Activated CD8-positive, alpha-beta memory T cell treated with anti-CD3 and anti-CD28 coated beads, Interleukin-2, amount 50 U/mL, for 1 hour (primary cell): Measurements from ENCODE around the gene NUCB1.
"Not testable (repeated sequence)": the region's sequence is repeated elsewhere in the genome, so short reads cannot be mapped to it uniquely, and the experiment has no call there.

ENCODE experiments used
- DNase-seq: peaks from one replicate; pipeline ENCODE4 v3.0.0-alpha.2; 2020; ENCODE audit errors: extremely low read depth

The NUCB1 gene

DNA sequence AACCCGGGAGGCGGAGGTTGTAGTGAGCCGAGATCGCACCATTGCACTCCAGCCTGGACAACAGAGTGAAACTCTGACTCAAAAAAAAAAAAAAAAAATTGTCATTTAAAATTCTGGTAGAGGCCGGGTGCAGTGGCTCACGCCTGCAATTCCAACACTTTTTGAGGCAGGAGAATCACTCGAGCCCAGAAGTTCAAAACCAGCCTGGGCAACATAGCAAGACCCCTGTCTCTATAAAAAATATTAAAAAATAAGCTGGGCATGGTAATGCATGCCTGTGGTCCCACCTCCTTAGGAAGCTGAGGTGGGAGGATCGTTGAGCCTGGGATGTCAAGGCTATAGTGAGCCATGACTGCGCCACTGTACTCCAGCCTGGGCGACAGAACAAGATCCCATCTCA, 6.2 kb downstream of the NUCB1 start:
- no peak for DNase-seq

DNA sequence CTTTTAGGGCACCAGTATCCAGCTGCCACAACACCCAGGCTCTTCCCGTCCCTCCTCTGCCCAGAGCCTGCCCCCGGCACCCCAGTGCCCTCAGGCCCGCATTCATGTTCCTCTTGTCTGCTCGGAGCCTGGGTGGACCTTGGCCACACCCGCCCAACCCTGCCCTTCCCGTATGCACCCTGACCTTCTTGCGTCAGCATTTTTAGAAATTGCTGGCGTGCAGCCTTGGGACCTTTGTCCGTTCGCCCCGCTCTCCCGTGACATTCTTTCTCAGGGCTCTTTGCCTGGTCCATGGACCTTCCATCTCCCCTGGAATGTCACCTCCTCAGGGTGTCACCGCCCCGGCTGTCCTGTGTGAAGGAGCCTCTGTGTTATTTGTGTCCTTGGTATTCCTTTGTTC, 7.6 kb downstream of the NUCB1 start:
- no peak for DNase-seq

DNA sequence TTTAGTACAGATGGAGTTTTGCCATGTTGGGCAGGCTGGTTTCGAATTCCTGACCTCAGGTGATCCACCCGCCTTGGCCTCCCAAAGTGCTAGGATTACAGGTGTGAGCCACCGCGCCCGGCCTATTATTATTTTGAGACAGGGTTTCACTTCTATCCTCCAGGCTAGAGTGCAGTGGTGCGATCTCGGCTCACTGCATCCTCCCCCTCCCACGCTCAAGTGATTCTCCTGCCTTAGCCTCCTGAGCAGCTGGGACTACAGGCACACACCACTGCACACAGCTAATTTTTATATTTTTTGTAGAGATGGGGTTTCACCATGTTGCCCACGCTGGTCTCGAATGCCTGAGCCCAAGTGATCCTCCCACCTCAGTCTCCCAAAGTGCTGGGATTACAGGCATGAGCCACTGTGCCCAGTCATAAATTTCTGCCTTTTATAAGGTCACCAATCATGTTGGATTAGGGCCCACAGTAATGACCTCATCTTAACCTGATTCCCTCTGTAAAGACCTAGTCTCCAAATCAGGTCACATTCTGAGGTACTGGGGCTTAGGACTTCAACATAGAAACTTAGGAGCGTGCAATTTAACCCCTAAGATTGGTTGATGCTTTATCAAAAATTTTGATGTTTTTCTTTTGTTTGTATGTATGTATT, 9.4 kb downstream of the NUCB1 start:
- not testable (repeated sequence) for DNase-seq

DNA sequence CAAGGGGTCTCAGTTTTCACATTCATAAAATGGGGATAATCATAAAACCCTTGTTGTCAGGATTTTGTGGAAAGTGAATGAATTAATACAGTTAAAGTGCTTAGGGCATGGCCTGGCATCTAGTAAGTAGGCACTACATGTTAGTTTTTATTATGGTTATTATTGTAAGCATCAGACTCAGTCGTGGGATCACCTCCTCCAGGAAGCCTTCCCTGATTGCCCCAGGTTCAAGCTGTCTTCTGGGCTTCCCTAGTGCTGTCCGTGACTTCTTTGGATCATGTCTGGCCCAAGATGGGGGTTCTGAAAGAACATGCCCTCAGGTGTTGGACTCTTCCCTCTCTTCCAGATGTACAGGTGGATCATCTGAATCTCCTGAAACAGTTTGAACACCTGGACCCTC, 10.7 kb downstream of the NUCB1 start:
- no peak for DNase-seq

DNA sequence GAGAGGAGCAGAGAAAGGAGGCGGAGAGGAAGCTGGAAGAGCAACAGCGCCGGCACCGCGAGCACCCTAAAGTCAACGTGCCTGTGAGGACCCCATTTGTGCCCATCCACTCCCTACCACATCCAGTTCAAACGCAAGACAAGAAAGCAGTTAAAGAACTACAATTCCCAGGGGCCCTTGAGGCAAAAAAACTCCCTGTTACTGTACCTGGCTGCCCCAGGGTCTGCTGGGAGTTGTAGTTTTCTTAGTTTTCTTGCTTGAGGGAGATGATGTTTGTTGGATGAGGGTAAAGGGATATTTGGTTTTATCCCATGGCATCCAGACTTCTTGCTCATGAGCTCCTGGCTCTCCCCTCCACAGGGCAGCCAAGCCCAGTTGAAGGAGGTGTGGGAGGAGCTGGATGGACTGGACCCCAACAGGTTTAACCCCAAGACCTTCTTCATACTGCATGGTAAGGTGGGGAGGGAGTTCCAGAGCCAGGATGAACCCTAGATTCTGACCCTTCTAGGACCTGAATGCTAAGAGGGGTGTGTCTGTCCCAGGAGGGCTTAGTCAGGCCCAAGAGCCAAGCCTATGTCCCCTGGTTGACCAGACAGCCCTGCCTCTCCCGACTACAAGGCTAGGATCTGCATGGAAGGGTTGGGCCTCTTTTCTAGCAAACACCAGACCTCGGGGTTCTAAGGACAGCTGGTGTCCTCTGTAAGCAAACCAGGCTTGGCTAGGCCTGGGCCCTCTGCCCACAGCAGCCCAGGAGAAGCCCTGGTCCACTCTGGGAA, 13.2 kb downstream of the NUCB1 start:
- no peak for DNase-seq

DNA sequence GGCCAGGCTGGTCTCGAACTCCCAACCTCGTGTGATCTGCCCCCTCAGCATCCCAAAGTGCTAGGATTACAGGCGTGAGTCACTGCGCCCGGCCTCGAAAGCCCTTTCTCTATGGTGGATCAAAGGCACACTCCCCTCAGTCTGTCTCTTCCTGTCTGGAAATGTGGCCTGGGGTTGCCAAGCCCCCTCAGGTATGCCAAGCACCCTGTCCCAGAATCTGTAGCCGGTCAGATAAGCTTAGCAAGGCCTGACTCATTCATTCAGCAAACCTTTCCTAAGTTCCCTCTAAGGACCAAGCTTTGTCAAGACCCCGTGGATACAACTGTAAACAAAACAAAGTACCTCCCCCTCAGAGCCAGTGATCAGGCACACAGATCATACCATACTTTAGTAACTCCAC, 14.1 kb downstream of the NUCB1 start:
- no peak for DNase-seq

DNA sequence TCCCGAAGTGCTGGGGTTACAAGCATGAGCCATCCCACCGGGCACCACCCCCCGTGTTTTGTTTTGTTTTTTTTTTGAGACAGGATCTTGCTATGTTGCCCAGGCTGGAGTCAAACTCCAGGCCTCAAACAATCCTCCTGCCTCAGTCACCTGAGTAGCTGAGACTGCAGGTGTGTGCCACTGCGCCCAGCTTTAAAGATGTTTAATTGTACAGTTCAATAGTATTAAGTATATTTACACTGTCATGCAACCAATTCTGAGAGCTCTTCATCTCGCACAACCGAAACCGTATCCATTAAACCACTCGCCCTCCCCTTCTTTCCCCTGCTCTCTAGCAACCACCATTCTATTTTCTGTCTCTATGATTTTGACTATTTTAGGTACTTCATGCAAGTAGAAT, 15.6 kb downstream of the NUCB1 start:
- DNase-seq: no peak

DNA sequence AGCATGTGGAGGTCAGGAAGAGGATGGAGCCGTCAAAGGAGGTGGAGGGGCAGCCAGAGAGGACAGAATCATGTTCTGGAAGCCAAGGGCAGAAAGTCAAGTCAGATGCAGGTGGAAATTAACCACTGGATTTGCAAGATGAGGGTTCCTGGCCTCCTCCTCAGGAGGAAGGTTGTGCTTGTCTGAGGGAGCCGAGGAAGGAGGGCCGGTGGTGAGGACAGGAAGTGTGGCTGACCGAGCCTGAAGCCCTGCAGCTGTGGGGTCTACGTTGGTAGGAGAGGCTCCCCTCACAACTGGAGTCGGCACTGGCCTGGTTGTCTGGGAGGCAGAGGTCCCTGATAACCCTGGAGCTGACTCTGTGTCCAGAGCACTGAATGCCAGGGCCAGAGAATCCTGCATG, 18.0 kb downstream of the NUCB1 start:
- no peak for DNase-seq

DNA sequence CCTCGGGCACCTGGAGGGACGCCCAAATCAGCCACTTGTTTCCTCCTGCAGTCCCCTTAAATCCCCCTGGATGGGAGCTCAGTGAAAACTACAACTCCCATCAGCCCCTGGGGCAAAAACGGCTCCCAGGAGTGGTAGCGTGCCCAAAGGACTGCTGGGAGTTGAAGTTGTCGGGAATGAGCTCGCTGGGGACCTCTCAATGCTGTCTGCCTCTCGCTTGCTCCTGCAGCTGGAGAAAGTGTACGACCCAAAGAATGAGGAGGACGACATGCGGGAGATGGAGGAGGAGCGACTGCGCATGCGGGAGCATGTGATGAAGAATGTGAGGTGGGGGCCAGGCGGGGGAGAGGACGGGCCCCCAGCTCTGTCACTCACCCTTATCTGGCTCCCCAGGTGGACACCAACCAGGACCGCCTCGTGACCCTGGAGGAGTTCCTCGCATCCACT, 18.7 kb downstream of the NUCB1 start:
- DNase-seq: no peak

DNA sequence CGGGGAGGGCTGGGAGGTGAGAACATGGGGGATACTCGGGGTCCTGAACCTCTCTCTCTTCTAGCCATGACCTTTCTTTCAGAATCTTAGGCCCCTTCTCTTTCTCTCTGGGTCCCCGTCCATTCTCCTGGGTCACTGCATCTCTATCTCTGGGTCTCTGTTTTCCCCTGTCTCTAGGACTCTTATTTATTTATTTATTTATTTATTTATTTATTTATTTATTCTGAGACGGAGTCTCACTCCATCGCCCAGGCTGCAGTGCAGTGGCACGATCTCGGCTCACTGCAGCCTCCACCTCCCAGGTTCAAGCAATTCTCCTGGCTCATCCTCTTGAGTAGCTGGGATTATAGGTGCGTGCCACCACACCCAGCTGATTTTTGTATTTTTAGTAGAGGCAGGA, 19.2 kb downstream of the NUCB1 start:
- not testable (repeated sequence) for DNase-seq

DNA sequence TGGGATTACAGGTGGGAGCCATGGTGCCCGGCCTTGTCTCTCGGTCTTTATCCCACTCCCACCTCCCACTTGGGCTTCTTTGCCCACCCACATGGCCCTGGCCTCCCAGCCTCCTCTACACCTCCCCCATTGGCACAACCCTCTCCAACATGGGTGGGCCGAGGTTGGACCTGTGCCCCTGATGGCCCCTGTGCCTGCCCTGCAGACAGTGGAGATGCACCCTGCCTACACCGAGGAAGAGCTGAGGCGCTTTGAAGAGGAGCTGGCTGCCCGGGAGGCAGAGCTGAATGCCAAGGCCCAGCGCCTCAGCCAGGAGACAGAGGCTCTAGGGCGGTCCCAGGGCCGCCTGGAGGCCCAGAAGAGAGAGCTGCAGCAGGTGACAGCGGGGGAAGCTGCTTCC, 20.8 kb downstream of the NUCB1 start:
- no peak for DNase-seq

DNA sequence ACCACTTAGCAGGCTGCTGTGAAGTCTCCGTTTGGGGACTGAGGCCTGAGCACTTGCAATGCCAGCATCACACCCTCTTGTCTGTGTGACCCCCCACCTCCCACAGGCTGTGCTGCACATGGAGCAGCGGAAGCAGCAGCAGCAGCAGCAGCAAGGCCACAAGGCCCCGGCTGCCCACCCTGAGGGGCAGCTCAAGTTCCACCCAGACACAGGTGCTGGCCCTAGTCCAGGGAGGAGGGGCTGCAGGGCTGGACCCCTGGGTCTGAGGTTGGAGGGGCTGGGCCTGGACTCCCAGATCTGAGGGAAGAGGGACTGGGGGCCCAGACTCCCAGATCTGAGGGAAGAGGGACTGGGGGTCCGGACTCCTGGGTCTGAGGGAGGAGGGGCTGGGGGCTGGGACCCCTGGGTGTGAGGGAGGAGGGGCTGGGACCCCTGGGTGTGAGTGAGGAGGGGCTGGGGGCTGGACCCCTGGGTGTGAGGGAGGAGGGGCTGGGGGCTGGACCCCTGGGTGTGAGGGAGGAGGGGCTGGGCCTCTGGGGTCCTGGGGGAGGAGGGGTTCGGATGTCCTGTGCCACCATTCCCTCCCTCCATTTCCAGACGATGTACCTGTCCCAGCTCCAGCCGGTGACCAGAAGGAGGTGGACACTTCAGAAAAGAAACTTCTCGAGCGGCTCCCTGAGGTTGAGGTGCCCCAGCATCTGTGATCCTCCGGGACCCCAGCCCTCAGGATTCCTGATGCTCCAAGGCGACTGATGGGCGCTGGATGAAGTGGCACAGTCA, 21.8 kb downstream of the NUCB1 start:
- no peak for DNase-seq

DNA sequence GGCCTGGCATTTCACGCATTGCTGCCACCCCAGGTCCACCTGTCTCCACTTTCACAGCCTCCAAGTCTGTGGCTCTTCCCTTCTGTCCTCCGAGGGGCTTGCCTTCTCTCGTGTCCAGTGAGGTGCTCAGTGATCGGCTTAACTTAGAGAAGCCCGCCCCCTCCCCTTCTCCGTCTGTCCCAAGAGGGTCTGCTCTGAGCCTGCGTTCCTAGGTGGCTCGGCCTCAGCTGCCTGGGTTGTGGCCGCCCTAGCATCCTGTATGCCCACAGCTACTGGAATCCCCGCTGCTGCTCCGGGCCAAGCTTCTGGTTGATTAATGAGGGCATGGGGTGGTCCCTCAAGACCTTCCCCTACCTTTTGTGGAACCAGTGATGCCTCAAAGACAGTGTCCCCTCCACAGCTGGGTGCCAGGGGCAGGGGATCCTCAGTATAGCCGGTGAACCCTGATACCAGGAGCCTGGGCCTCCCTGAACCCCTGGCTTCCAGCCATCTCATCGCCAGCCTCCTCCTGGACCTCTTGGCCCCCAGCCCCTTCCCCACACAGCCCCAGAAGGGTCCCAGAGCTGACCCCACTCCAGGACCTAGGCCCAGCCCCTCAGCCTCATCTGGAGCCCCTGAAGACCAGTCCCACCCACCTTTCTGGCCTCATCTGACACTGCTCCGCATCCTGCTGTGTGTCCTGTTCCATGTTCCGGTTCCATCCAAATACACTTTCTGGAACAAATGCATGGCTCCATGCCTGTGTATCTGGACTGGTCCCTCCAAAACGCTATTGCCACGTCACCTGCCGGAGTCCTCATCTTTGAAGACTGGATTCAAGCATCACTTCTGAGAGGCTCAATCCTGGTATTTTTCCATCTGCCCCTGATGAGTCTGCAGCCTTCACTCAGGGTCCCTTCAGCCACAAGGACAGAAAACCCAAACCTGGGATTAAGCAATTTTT, 22.7 kb downstream of the NUCB1 start:
- DNase-seq: no peak

DNA sequence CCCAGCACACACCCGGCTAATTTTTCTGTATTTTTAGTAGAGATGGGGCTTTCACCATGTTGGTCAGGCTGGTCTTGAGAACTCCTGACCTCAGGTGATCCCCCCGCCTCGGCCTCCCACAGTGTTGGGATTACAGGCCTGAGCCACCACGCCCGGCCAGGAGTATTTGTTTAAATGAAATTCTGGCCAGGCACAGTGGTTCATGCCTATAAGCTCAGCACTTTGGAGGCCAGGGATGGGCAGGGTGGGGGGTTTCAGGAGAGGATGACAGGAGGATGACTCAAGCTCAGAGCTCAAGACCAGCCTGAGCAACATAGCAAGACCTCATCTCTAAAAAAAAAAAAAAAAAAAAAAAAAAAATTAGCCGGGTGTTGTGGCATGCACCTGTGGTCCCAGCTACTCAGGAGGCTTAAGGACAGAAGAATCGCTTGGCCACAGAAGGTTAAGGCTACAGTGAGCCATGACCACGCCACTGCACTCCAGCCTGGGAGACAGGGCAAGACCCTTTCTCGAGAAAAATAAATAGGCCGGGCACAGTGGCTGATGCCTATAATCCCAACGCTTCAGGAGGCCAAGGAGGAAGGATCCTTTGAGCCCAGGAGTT, 25.2 kb downstream of the NUCB1 start:
- no peak for DNase-seq

DNA sequence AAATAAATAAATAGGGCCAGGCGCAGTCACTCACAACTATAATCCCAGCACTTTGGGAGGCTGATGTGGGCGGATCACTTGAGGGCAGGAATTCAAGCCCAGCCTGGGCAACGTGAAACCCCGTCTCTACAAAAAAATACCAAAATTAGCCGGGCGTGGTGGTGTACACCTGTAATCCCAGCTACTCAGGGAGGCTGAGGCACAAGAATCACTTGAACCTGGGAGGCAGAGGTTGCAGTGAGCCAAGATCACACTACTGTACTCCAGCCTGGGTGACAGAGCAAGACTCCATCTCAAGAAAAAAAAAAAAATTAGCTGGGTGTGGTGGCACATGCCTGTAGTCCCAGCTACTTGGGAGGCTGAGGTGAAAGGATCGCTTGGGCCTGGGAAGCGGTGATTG, 25.8 kb downstream of the NUCB1 start:
- DNase-seq: not testable (repeated sequence)

DNA sequence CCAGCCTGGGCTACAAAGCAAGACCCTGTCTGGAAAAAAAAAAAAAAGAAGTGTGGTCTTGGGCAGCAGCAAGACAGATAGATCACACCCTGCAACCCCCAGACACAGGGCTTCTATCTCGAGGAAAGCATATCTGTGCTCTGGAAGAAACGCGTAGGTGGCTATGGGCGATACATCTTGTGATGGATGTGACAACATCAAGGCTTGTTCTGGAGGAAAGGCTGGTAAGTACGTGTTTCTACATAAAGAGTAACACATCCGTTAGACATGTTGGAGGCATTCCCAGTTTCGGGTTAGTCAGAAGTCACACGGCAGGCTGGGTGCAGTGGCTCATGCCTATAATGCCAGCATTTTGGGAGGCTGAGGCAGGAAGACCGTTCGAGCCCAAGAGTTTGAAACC, 26.8 kb downstream of the NUCB1 start:
- no peak for DNase-seq

DNA sequence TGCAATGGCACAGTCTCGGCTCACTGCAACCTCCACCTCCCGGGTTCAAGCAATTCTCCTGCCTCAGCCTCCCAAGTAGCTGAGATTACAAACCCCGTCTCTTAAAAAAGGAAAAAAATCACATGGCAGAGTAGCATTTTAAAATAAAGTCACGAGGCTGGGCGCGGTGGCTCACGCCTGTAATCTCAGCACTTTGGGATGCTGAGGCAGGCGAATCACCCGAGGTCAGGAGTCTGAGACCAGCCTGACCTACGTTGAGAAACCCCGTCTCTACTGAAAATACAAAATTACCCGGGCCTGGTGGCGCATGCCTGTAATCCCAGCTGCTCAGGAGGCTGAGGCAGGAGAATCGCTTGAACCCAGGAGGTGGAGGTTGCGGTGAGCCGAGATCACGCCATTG, 27.6 kb downstream of the NUCB1 start:
- DNase-seq: not testable (repeated sequence)

DNA sequence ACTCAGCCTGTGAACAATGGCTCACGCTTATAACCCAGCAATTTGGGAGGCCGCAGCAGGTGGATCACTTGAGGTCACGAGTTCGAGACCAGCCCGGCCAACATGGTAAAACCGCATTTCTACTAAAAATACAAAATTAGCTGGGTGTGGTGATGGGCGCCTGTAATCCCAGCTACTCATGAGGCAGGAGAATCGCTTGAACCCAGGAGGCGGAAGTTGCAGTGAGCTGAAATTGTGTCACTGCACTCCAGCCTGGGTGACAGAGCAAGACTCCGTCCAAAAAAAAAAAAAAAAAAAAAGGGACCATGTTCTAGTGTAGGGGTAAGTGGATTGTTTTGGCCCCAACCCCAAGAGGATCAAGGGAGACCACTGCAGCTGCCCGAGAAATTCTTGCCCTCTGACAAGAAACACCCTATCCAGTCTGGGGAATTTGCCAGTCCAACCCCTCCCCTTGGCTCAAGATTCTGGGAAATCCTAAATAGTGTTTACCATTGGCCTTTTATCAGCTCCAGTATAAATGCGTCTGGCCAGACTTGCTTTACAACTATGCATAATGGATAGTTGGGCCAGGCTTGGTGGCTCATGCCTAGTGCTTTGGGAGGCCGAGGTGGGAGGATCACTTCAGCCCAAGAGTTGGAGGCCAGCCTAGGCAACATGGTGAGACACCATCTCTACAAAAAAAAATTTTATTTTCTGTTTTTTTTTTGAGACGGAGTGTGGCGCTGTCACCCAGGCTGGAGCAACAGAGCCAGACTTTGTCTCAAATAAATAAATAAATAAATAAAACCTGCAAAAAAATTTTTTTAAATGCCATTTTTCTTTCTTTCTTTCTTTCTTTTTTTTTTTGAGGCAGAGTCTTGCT, 28.3 kb downstream of the NUCB1 start:
- DNase-seq: no peak

DNA sequence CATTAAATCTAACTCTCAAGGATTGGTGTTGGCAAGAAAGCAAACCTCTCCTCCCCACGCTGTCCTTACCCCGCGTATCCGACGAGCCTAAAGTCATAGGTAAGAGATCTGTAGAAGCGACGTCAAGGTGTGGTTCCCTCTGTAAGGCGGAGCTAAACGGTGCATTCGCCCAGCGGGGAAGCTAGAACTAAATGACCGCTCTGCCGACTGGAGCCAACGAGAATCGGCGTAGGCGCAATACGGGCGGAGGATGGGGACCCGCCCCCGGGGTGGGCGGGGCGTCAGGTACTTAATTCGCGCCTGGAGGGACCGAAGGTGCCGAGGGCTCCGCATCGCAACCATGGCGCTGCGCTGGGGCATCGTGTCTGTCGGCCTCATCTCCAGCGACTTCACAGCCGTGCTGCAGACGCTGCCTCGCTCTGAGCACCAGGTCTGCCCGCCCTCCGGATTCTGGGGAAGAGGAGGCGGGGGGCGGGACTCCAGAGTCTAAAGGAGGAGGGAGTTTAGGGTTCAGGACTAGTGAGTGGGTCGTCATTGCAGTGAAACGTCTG, 33.3 kb downstream of the NUCB1 start, which contains the start of gene DHDH:
TSS of gene DHDH (plus strand) at position 318 of the 551 bp plus-strand sequence. CDS start at position 341, 23 bp downstream.
- DNase-seq: peak; percentile 58

DNA sequence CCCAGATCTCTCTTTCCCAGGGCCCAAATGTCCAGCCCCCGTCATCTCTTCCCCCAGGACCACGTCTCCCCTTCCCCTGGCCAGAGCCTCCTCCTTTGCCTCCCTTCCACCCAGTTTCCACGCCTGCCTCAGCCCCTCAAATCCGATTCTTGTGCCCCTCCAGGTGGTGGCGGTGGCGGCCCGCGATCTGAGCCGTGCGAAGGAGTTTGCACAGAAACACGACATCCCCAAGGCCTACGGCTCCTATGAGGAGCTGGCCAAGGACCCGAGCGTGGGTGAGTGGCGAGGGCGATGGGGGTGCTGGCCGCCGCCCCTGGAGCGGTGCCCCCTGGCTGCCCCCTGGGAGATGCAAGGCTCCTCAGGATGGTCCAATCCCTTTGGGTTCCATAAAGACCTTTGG, 34.7 kb downstream of the NUCB1 start:
- no peak for DNase-seq
